ENCODE results near the gene RAB42.

DNA sequence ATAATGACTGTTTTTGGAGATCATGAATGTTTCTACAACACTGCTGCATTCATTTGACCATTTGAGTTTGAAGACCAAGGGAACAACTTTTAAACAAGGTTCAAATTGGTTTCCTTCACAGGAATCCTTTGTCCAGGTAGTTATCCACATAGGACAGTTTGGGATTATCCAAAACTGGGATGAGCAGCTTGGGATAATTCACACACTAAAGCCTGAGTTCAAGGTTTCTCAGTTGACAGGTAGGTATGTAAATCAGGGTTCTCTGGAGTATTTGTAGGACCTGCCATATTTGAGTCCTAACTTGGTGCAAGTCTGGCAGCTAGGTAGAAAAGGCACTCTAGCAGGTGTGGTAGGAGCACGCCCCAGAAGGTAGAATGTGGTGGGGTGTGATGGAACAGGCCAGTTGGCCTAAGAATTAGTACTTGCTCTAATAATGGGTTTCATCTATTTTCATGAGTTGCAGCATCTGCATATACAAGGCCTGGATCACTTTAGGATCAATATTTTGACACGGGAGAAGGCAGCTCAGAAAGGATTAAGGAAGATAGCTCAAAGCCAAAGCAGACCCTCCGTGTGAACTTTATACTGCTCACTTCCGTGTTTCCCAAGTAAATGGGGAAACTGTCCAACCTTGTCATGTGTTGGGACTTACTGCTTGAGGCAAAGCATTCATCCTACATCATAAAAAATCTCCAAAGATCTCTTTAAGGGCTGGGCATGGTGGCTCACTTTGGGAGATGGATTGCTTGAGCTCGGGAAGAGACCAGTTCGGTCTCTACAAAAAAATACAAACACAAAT lies 14.1 kb upstream of the RAB42 start:
- TF ChIP-seq CTCF (IDR thresholded peaks at IDR 0.05) (no peak), POLR2A (IDR thresholded peaks at IDR 0.05) (no peak)

Measured in esophagus squamous epithelium (tissue), 4 donors.